Brain pericyte (primary cell): ENCODE measurements around the gene MAB21L3.

ENCODE experiments used
- DNase-seq: peaks from one replicate; pipeline ENCODE4 v3.0.0-alpha.2; 2012; ENCODE audit warnings: low read depth, low spot score

The MAB21L3 gene

GRCh38 chr1:116165572-116165971 is 54.4 kb downstream of the MAB21L3 start:
- no peak for DNase-seq

DNA sequence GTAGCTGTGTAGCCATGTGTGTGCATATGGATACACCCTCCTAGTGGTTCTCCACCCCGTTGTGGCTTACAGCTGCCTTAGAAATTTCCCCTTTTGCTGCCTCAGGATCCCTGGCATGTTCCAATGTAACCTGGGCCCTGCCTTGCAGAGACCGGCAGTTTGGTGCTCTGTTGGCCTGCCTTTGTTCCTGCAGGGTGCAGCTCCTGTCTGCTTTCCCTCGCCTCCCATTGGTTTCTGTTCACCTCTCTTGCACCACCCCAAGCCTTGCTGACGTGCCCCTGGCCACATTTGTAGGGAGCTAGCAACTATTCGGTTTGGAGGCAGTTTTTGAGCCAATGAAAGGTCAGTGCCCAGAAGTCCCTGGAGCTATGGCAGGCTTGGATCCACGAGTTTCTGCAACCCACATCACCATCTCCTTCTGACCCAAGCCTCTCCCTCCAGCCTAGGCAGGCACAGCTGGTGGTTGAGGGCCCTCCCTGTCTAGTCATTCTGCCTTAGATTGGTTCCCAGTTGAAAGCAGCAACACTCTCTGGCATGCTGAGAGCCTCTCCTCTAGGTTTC is 54.9 kb downstream of the MAB21L3 start:
- no peak for DNase-seq

DNA sequence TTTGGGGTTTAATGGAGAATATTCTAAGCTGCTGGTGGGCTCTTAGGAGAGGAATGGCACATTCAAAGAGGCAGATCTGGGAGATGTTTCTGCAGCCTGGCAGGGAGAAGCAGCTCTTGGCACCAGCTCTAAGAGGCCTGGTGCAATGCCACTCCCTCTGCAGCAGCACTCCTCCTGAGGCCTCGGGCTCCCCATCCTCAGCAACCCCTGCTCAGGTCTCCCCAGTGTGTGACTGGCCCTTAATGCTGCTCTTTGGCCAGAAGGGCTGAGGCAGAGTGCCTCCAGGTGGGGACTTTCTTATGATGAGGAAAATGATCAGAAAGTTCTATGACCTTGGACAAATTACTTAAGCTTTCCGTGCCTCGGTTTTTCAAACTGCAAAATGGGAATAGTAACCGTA is 55.5 kb downstream of the MAB21L3 start:
- DNase-seq: no peak

- no peak for DNase-seq
Observed at GRCh38 chr1:116167625-116168276, 56.6 kb downstream of the MAB21L3 start.

- DNase-seq: no peak
Observed at GRCh38 chr1:116168277-116169032, 57.3 kb downstream of the MAB21L3 start.

- DNase-seq: no peak
Observed at GRCh38 chr1:116169898-116170297, 58.7 kb downstream of the MAB21L3 start.

DNA sequence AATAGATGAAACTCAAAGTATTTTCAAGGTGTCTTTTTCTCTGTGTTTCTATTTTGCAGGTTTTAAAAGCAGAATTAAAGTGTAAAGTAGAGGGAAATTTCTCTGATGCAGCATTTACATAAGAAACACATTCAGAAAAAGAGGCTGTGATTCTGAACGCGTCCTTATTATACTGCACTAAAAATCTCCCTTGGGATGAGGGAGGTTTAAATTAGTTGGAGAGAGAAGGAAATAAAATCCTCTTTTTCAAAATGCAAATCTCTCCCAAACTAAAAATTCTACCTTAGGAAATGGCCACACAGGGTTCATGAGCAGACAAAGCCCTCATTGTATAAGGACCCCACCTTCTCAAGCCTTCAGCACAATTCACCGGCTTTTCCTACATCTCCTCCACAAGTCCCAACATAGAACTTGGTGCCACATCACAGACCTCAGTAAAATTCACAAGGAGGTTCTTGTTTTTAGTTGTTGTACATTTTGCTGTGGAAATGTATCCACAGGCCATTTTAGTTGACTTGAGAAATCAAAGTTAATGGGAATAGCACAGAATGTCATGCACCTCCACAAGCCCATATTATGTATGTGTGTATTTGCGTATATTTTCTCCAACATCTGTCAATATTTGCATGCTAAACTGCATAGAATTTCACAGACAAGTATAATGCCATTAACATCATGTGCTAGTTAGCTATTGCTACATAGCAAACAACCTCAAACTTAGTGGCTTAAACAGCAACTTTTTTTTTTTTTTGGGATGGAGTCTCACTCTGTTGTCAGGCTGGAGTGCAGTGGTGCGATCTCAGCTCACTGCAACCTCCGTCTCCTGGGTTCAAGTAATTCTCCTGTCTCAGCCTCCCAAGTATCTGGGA is 59.8 kb downstream of the MAB21L3 start:
- DNase-seq: no peak

DNA sequence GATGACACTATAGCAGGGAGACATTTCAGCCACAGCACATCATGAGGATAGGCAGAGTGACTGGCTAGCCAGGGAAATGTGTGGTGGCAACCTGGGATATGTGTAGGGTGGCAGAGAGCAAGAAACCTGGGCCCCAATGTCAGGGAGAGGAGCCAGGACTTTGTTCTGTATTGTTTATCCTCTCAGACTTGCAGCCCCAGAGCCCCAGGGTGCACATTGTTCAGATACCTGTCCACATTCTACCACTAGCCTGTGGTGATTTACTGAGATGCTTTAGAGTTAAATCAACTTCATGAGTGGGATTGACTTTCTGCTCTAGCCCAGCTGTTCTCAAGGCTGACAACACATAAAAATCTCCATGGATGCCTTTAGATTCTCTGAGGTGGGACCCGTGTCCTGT is 61.5 kb downstream of the MAB21L3 start:
- no peak for DNase-seq

DNA sequence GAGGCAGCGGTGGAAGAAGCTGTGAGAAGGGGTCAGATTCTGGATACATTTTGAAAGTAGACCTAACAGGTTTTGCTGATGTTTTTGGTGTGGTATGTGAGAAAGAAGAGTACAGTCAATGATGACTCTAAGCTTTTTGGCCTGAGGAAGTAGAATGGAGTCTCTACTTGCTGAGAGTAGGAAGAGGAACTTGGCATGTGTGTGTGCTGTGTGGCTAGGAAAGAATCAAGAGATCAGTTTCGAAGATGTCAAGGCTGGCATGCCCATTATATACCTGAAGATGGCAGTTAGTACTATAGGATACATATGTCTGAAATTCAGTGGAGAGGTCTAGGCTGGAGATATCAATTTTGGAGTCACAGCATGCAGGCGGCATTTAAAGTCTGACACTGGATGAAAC is 64.4 kb downstream of the MAB21L3 start:
- DNase-seq: no peak

DNA sequence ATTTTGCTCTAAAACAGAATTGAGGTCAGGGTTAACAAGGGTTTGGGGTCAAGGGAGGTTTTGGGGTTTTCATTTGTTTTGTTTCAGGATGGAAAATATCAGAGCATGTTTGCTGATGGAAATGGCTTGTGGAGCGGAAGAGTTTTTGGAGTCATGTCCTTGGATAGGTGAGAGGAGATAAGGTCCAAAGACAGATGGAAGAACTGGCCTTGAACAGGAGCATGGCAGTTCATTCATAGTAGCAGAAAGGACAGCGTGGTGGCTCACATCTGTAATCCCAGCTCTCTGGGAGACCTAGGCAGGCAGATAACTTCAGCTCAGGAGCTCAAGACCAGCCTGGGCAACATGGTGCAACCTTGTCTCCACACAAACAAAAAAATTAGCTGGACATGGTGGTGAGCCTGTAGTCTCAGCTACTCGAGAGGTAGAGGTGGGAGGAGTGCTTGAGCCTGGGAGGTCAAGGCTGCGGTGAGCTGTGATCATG is 65.1 kb downstream of the MAB21L3 start:
- DNase-seq: no peak

- no peak for DNase-seq
Observed at GRCh38 chr1:116177861-116178260, 66.7 kb downstream of the MAB21L3 start.

- no peak for DNase-seq
Observed at GRCh38 chr1:116178837-116179236, 67.6 kb downstream of the MAB21L3 start.

GRCh38 chr1:116179419-116179818 is 68.2 kb downstream of the MAB21L3 start:
- no peak for DNase-seq

DNA sequence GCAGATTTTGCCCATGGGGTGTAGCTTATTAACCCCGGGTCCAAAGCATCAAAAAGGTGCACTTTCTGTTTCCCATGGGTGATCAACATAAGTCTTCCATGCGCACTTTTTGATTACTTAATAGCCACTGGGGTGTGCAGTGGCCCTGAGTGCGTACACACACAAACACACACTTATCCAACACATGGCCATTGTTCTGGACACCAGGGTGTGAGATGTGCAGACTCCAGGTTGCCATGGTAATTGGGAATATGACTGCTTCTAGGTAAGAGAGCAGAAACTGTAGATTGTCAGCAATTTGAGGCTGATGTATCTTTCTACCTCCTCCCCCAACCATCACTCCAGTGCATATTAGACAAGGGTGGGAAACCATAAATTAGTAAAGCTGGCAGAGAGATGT is 68.8 kb downstream of the MAB21L3 start:
- no peak for DNase-seq

- no peak for DNase-seq
Observed at GRCh38 chr1:116182019-116182714, 71.0 kb downstream of the MAB21L3 start.
